HCT116 (cell line): ENCODE results near the gene PRR5L. TPM values are rescaled to one million over a fixed set of nuclear protein-coding genes. Genes with fewer than 3 reads are reported as not detected.

Experiments used
- ATAC-seq: fragments of 200-7000 bp; cut with Tn5 transposase; 2 replicates; pipeline ENCODE4 v1.9.1; 2020; ENCODE audit warnings: mild to moderate bottlenecking, moderate library complexity
- BruUV-seq: library from RNA; stranded (reverse); fragments of 400-500 nt; replicated peaks from 2 replicates; lab custom pipeline; 2021; lab: Mats Ljungman, UMichigan
- CTCF ChIA-PET: fragments of 300-600 bp; sonication (Branson Sonifier 250); formaldehyde crosslinking; loops from one replicate; lab custom pipeline; 2021; ENCODE audit warnings: antibody characterized with exemption; lab: Charles Lee
- POLR2A ChIA-PET: fragments of 300-600, 350-600 bp; sonication (Branson Sonifier 250); formaldehyde crosslinking; loops from one replicate; lab custom pipeline; 2021; ENCODE audit warnings: antibody characterized with exemption; lab: Charles Lee
- RAD21 ChIA-PET, 2 experiments: fragments of 300-600 bp; sonication (Branson Sonifier 250); formaldehyde crosslinking; loops; one replicate each; lab custom pipeline; 2023; ENCODE audit warnings: low total read pairs in 2 of 2; ENCODE audit not compliant: uncharacterized antibody in 2 of 2, unreplicated experiment in 2 of 2, low non-redundant PET in 1 of 2; lab: Charles Lee
- DNase-seq: peaks from one replicate; pipeline ENCODE4 v3.0.0-alpha.2; 2010; ENCODE audit warnings: low read depth, low spot score
- H2AFZ ChIP-seq: fragments of 200-600 bp; shearing (Covaris generic), sonication (generic); 2 replicates; pipeline ENCODE4 v1.6.1; 2017; ENCODE audit warnings: low read depth, mixed run types, mixed read lengths, antibody characterized with exemption, low read length; ENCODE audit not compliant: poor library complexity, severe bottlenecking
- H3K27ac ChIP-seq: 2 replicates; pipeline ENCODE4 v1.5.1; 2012; ENCODE audit warnings: low read depth, low read length
- H3K27me3 ChIP-seq: fragments of 200-600 bp; sonication (generic); 2 replicates; pipeline ENCODE4 v1.6.1; 2016; ENCODE audit warnings: mixed run types, low read length, mixed read lengths; ENCODE audit not compliant: insufficient read depth
- H3K36me3 ChIP-seq, 2 experiments: fragments of 200-500 bp in 1 of 2; fragments of 200-600 bp in 1 of 2; sonication (Bioruptor generic) in 1 of 2; sonication (generic) in 1 of 2; 2 replicates each; pipeline versions ENCODE4 v1.5.1 to v1.6.1; 2014 to 2016; ENCODE audit warnings: low read length in 2 of 2, inconsistent platforms in 1 of 2, mixed read lengths in 1 of 2, mixed run types in 1 of 2; ENCODE audit not compliant: insufficient read depth in 2 of 2, control insufficient read depth in 1 of 2
- H3K4me1 ChIP-seq, 2 experiments: fragments of 200-600 bp in 1 of 2; sonication (generic) in 1 of 2; 2 replicates each; pipeline versions ENCODE4 v1.5.1 to v1.6.1; 2012 to 2017; ENCODE audit warnings: low read length in 2 of 2, inconsistent platforms in 1 of 2, mild to moderate bottlenecking in 1 of 2, mixed read lengths in 1 of 2, mixed run types in 1 of 2, moderate library complexity in 1 of 2; ENCODE audit not compliant: insufficient read depth in 2 of 2, control insufficient read depth in 1 of 2
- H3K4me2 ChIP-seq: fragments of 200-600 bp; sonication (generic); 2 replicates; pipeline ENCODE4 v1.6.1; 2017; ENCODE audit warnings: mixed run types, low read length, mixed read lengths
- H3K4me3 ChIP-seq, 2 experiments: fragments of 200-600 bp in 1 of 2; sonication (generic) in 1 of 2; replicated peaks in 1 of 2; 2 replicates each; pipeline ENCODE4 v1.5.1; 2011 to 2016; ENCODE audit warnings: low read length in 2 of 2, control low read depth in 1 of 2, low read depth in 1 of 2, mild to moderate bottlenecking in 1 of 2, mixed read lengths in 1 of 2, mixed run types in 1 of 2
- H3K79me2 ChIP-seq: fragments of 200-600 bp; sonication (generic); 2 replicates; pipeline ENCODE4 v1.6.1; 2017; ENCODE audit warnings: mild to moderate bottlenecking, mixed run types, low read length, moderate library complexity, mixed read lengths; ENCODE audit not compliant: insufficient read depth
- H3K9ac ChIP-seq: fragments of 200-600 bp; sonication (generic); 2 replicates; pipeline ENCODE4 v1.6.1; 2016; ENCODE audit warnings: low read length, mixed read lengths
- H3K9me2 ChIP-seq: fragments of 200-600 bp; sonication (generic), shearing (Covaris generic); 2 replicates; pipeline ENCODE4 v1.6.1; 2017; ENCODE audit warnings: mixed run types, mild to moderate bottlenecking, moderate library complexity; ENCODE audit not compliant: insufficient read depth
- H3K9me3 ChIP-seq, 2 experiments: fragments of 200-500 bp in 1 of 2; fragments of 200-600 bp in 1 of 2; sonication (Bioruptor generic) in 1 of 2; sonication (generic) in 1 of 2; 2 replicates each; pipeline ENCODE4 v1.6.1; 2014 to 2017; ENCODE audit warnings: low read length in 2 of 2, mixed read lengths in 2 of 2, inconsistent platforms in 1 of 2, low read depth in 1 of 2, mild to moderate bottlenecking in 1 of 2, mixed run types in 1 of 2, moderate library complexity in 1 of 2; ENCODE audit not compliant: control insufficient read depth in 1 of 2, insufficient read depth in 1 of 2
- H4K20me1 ChIP-seq: fragments of 200-600 bp; sonication (generic), shearing (Covaris generic); 2 replicates; pipeline ENCODE4 v1.6.1; 2017; ENCODE audit warnings: mixed run types, mild to moderate bottlenecking, moderate library complexity; ENCODE audit not compliant: insufficient read depth
- CEBPB ChIP-seq: IDR thresholded peaks from 2 replicates; pipeline ENCODE4 v1.6.1; 2012; ENCODE audit warnings: low read depth
- EZH2phosphoT487 ChIP-seq: fragments of 200-600 bp; IDR thresholded peaks from 2 replicates; pipeline ENCODE4 v1.6.1; 2018; ENCODE audit warnings: antibody characterized with exemption, borderline replicate concordance
- JUND ChIP-seq: IDR thresholded peaks from 2 replicates; pipeline ENCODE4 v1.6.1; 2012
- MAX ChIP-seq: IDR thresholded peaks from 2 replicates; pipeline ENCODE4 v1.6.1; 2012
- POLR2A ChIP-seq: IDR thresholded peaks from 2 replicates; pipeline ENCODE4 v1.7.0; 2011; ENCODE audit warnings: borderline replicate concordance; ENCODE audit not compliant: insufficient read depth, insufficient read length; ENCODE audit errors: extremely low read depth
- POLR2AphosphoS5 ChIP-seq: IDR thresholded peaks from 2 replicates; pipeline ENCODE4 v1.6.1; 2011; ENCODE audit warnings: mild to moderate bottlenecking, low read depth, low read length, moderate library complexity
- TCF7L2 ChIP-seq: IDR thresholded peaks from 2 replicates; pipeline ENCODE4 v1.7.0; 2011; ENCODE audit warnings: borderline replicate concordance, inconsistent platforms; ENCODE audit not compliant: insufficient read depth, insufficient read length; ENCODE audit errors: extremely low read depth
- intact Hi-C: fragments of 100-400 bp; cut with micrococcal nuclease; formaldehyde crosslinking; loops from 2 replicates; pipeline ENCODE4 v1.10.0; 2022
- total RNA-seq: library from RNA; stranded (reverse); gene quantifications from one replicate; pipeline ENCODE4 v1.2.1, GENCODE V29; 2021; ENCODE audit not compliant: unreplicated experiment
- TF ChIP-seq, protein P1 (sequence below): IDR thresholded peaks from 2 replicates; pipeline ENCODE4 v1.6.1; 2011; ENCODE audit warnings: mild to moderate bottlenecking, low read length, moderate library complexity; ENCODE audit not compliant: insufficient replicate concordance; ENCODE audit errors: extremely low read depth

The PRR5L gene
- total RNA-seq, 1 experiment from 2014 or later: 0.47 TPM

DNA sequence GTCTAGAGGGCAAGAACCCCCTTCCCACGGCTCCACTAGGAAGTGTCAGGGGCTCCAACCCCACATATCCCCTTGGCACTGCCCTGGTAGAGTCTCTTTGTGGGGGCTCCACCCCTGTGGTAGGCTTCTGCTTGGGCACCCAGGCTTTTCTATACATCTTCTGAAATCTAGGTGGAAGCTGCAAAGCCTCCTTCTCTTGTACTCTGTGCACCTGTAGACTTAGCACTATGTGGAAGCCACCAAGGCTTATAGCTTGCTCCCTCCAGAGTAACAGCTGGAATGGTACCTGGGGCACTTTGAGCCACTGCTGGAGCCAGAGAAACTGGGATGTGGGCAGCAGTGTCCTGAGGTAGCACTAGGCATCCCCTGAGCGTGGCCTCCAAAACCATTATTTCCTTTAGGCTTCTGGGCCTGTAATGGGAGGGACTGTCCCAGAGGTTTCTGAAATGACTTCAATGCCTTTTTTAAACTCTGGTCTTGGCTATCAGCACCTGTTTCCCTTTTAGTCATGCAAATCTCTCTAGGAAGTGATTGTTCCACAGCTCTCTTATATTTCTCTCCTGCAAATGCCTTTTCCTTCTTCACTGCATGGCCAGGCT lies 145.6 kb downstream of the PRR5L start (continued):
- no peak for TF ChIP-seq MAX
- no peak for TF ChIP-seq TCF7L2
- TF ChIP-seq JUND: no peak
- TF ChIP-seq CEBPB: no peak
- TF ChIP-seq, protein P1, sequence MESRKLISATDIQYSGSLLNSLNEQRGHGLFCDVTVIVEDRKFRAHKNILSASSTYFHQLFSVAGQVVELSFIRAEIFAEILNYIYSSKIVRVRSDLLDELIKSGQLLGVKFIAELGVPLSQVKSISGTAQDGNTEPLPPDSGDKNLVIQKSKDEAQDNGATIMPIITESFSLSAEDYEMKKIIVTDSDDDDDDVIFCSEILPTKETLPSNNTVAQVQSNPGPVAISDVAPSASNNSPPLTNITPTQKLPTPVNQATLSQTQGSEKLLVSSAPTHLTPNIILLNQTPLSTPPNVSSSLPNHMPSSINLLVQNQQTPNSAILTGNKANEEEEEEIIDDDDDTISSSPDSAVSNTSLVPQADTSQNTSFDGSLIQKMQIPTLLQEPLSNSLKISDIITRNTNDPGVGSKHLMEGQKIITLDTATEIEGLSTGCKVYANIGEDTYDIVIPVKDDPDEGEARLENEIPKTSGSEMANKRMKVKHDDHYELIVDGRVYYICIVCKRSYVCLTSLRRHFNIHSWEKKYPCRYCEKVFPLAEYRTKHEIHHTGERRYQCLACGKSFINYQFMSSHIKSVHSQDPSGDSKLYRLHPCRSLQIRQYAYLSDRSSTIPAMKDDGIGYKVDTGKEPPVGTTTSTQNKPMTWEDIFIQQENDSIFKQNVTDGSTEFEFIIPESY: no peak
- TF ChIP-seq POLR2A: no peak
- no peak for TF ChIP-seq EZH2phosphoT487

DNA sequence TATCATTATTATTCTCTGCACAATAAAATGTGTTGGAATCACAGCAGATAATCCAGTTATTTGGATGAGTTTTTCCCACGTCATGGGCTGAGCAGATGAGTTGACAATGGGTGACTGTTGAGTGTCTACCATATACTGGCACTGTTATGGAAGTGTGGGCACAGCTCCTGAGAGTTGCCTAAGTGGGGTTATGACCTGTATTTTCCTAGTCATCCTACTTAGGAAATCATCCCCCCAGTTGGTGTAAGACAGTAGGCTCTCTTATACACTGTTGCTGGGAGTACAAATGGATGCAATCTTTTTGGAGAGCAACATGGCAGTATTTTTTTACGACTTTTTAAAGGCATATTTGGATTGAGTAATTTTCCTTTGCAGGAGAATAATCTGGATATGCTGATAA lies 147.6 kb downstream of the PRR5L start:
- CTCF ChIA-PET: no interaction called here
- Histone ChIP-seq H3K27ac (no peak overlapping the region), H3K79me2 (no peaks in the 10 kb centered on the region), H3K4me1 (peaks cover 2 to 10% of the 10 kb centered on the region in 2 experiments; a peak in 1 of 4 replicates), H4K20me1 (no peaks in the 10 kb centered on the region), H3K4me3 (no peak overlapping the region), H3K9ac (no peak overlapping the region), H2AFZ (no peak overlapping the region), H3K27me3 (peaks cover 6% of the 10 kb centered on the region; the same call in 1 of the 2 replicates), H3K9me3 (no peaks in the 10 kb centered on the region), H3K4me2 (no peak overlapping the region)
- intact Hi-C loops: no loop called here
- BruUV-seq: no TSS peak
- POLR2A ChIA-PET: no interaction called here
- RAD21 ChIA-PET: no interaction called here
- no peak for TF ChIP-seq POLR2AphosphoS5
- TF ChIP-seq TCF7L2: no peak
- TF ChIP-seq, all 23 proteins: peak for 0
- Histone ChIP-seq H3K9me2 (no peaks in the 10 kb centered on the region), H3K36me3 (no peaks in the 10 kb centered on the region)
- DNase-seq (no peak), ATAC-seq (no peak)
